HG03095 (cell line): ENCODE measurements around the gene CAV1.

Experiments used
- ATAC-seq: cut with Tn5 transposase; IDR thresholded peaks from one replicate; pipeline ENCODE4 v1.9.1; 2021; ENCODE audit warnings: moderate library complexity; ENCODE audit not compliant: unreplicated experiment

CAV1 gene

DNA sequence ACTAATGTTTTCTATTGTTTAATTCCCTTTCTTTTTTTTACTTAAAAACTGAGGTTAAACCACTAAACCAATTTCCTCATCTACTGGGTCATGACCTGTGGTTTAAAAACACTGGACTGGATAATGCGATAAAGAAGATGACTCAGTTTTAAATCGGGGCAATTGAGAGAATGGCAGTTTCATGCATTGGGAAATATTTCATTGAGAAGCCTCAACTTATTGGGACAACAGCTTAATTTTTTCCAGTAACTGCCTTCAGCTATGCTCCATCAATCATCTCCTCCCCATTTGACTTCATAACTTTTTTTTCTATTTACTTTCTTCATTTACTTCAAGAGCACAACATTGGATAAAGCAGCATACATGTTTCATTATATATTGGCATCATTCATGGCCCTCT, 85.4 kb downstream of the CAV1 start:
- no peak for ATAC-seq

DNA sequence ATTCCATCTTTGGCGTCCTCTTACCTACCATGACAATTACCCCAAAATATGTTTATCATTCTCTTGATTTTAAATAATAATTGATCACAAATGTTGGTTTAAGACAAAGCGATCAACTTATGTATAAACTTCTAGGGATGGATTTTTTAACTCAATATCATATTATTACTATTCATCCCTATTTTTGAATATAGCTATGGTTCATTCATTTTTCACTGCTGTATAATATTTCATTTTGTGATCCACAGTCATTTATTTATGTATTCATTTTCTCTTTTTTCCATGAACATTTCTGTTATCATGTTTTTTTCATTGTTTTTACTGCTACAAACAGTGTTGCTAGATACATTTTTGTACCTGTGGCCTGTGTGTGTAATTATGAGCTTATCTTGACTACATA, 85.9 kb downstream of the CAV1 start:
- no peak for ATAC-seq
